ENCODE data around the gene BAMBI. TPM values are rescaled to one million over a fixed set of nuclear protein-coding genes. Genes with fewer than 3 reads are reported as not detected.

BAMBI gene
- total and polyA plus RNA-seq, 2 of the 8 experiments (the other 6 are each of a cell fraction or from before 2014, with no cell fraction given) = 5.6 to 26.4 TPM

DNA sequence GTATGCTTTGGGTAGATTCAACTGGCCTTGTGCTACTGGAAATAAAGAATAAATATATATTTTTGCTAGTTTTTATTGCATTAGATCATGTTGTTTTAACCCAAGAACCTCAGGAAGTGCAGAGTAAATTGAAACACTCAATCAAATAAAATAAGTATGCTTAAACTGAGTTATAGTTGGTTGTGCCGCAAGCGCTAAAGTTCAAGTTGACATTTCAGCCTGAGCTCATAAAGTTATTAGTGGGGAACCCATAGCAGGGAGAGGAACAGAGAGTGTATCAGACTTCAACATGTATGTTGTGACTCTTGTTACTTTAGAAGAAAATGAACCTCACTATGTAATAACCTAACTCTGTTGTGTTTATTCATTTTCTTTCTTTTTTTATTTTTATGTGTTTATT is 25.2 kb upstream of the BAMBI start (continued):
- TF ChIP-seq, protein P1, sequence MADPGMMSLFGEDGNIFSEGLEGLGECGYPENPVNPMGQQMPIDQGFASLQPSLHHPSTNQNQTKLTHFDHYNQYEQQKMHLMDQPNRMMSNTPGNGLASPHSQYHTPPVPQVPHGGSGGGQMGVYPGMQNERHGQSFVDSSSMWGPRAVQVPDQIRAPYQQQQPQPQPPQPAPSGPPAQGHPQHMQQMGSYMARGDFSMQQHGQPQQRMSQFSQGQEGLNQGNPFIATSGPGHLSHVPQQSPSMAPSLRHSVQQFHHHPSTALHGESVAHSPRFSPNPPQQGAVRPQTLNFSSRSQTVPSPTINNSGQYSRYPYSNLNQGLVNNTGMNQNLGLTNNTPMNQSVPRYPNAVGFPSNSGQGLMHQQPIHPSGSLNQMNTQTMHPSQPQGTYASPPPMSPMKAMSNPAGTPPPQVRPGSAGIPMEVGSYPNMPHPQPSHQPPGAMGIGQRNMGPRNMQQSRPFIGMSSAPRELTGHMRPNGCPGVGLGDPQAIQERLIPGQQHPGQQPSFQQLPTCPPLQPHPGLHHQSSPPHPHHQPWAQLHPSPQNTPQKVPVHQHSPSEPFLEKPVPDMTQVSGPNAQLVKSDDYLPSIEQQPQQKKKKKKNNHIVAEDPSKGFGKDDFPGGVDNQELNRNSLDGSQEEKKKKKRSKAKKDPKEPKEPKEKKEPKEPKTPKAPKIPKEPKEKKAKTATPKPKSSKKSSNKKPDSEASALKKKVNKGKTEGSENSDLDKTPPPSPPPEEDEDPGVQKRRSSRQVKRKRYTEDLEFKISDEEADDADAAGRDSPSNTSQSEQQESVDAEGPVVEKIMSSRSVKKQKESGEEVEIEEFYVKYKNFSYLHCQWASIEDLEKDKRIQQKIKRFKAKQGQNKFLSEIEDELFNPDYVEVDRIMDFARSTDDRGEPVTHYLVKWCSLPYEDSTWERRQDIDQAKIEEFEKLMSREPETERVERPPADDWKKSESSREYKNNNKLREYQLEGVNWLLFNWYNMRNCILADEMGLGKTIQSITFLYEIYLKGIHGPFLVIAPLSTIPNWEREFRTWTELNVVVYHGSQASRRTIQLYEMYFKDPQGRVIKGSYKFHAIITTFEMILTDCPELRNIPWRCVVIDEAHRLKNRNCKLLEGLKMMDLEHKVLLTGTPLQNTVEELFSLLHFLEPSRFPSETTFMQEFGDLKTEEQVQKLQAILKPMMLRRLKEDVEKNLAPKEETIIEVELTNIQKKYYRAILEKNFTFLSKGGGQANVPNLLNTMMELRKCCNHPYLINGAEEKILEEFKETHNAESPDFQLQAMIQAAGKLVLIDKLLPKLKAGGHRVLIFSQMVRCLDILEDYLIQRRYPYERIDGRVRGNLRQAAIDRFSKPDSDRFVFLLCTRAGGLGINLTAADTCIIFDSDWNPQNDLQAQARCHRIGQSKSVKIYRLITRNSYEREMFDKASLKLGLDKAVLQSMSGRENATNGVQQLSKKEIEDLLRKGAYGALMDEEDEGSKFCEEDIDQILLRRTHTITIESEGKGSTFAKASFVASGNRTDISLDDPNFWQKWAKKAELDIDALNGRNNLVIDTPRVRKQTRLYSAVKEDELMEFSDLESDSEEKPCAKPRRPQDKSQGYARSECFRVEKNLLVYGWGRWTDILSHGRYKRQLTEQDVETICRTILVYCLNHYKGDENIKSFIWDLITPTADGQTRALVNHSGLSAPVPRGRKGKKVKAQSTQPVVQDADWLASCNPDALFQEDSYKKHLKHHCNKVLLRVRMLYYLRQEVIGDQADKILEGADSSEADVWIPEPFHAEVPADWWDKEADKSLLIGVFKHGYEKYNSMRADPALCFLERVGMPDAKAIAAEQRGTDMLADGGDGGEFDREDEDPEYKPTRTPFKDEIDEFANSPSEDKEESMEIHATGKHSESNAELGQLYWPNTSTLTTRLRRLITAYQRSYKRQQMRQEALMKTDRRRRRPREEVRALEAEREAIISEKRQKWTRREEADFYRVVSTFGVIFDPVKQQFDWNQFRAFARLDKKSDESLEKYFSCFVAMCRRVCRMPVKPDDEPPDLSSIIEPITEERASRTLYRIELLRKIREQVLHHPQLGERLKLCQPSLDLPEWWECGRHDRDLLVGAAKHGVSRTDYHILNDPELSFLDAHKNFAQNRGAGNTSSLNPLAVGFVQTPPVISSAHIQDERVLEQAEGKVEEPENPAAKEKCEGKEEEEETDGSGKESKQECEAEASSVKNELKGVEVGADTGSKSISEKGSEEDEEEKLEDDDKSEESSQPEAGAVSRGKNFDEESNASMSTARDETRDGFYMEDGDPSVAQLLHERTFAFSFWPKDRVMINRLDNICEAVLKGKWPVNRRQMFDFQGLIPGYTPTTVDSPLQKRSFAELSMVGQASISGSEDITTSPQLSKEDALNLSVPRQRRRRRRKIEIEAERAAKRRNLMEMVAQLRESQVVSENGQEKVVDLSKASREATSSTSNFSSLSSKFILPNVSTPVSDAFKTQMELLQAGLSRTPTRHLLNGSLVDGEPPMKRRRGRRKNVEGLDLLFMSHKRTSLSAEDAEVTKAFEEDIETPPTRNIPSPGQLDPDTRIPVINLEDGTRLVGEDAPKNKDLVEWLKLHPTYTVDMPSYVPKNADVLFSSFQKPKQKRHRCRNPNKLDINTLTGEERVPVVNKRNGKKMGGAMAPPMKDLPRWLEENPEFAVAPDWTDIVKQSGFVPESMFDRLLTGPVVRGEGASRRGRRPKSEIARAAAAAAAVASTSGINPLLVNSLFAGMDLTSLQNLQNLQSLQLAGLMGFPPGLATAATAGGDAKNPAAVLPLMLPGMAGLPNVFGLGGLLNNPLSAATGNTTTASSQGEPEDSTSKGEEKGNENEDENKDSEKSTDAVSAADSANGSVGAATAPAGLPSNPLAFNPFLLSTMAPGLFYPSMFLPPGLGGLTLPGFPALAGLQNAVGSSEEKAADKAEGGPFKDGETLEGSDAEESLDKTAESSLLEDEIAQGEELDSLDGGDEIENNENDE (IDR thresholded peaks at IDR 0.05; ENCODE audit: insufficient replicate concordance, low read length) = no peak

All from H1 (cell line).